ENCODE data around the gene EPS8L2. TPM values are rescaled to one million over a fixed set of nuclear protein-coding genes. Genes with fewer than 3 reads are reported as not detected.
A peak's percentile ranks its signal among the peaks of the same experiment; 100 is the strongest.

The EPS8L2 gene
- total and polyA plus RNA-seq, 4 donors = 24.4 to 138 (median 62.7) TPM

- TF ChIP-seq, protein P1, sequence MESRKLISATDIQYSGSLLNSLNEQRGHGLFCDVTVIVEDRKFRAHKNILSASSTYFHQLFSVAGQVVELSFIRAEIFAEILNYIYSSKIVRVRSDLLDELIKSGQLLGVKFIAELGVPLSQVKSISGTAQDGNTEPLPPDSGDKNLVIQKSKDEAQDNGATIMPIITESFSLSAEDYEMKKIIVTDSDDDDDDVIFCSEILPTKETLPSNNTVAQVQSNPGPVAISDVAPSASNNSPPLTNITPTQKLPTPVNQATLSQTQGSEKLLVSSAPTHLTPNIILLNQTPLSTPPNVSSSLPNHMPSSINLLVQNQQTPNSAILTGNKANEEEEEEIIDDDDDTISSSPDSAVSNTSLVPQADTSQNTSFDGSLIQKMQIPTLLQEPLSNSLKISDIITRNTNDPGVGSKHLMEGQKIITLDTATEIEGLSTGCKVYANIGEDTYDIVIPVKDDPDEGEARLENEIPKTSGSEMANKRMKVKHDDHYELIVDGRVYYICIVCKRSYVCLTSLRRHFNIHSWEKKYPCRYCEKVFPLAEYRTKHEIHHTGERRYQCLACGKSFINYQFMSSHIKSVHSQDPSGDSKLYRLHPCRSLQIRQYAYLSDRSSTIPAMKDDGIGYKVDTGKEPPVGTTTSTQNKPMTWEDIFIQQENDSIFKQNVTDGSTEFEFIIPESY (IDR thresholded peaks at IDR 0.05) = no peak
- TF ChIP-seq YY1 (IDR thresholded peaks at IDR 0.05) = no peak
- no peak for TF ChIP-seq ATF3 (IDR thresholded peaks at IDR 0.05)
- no peak for TF ChIP-seq HNF4A (conservative IDR thresholded peaks at IDR 0.05)
- no peak for TF ChIP-seq REST (IDR thresholded peaks at IDR 0.05)
- no peak for TF ChIP-seq GABPA (IDR thresholded peaks at IDR 0.05 in 1 of 2, conservative IDR thresholded peaks at IDR 0.05 in 1 of 2)
- H3K36me3 ChIP-seq (ENCODE audit: control insufficient read depth in 4 of 4, insufficient read depth in 3 of 4, low read depth in 1 of 4, low read length in 3 of 4) = peaks cover 0 to 12% (median 3%) of the 10 kb centered on the region in 4 donors
Observed at GRCh38 chr11:660681-661444, 45.2 kb upstream of the EPS8L2 start.

DNA sequence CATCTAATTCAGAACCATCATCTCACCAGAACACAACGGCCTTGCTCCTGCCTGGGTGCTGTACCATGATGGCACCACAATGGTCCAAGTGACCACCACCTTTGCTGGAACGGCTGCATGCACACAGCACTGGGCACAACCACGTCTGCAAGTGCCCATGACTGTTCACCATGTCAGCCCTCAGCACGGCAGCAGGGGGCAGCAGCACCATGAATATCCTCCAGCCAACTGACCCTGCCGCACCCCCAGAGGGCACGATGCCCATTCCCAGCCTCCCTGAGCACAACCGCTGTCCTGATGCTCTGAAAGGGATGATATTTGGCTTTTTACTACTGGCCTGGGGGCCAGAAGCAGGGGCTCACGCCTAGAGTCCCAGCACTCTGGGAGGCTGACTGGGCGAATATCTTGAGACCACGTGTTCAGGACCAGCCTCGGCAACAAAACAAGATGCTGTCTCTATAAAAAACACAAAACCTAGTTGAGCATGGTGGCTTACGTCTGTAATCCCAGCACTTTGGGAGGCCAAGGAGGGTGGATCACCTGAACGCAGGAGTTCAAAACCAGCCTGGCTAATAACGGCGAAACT is 43.2 kb upstream of the EPS8L2 start:
- H3K27ac ChIP-seq (ENCODE audit: low read depth in 1 of 2, low read length in 2 of 2) = no peak overlapping the region
- peaks cover 3 to 27% (median 20%) of the 10 kb centered on the region in 4 donors for H3K4me1 ChIP-seq (ENCODE audit: control insufficient read depth in 4 of 4, insufficient read depth in 4 of 4, low read length in 3 of 4)
- H3K9ac ChIP-seq (ENCODE audit: low read depth in 1 of 2, low read length in 2 of 2) = no peak overlapping the region
- H3K9me3 ChIP-seq (ENCODE audit: control insufficient read depth in 4 of 4, low read length in 3 of 4) = no peaks in the 10 kb centered on the region
- WGBS = 54% methylated on average over 15 of the region's 15 CpGs
- peaks cover 0 to 18% (median 3%) of the 10 kb centered on the region in 4 donors for H3K36me3 ChIP-seq (ENCODE audit: control insufficient read depth in 4 of 4, insufficient read depth in 3 of 4, low read depth in 1 of 4, low read length in 3 of 4)
- DNase-seq (ENCODE audit: low spot score) = peak; percentile 74
- TF ChIP-seq HNF4G (IDR thresholded peaks at IDR 0.05) (no peak), CTCF (IDR thresholded peaks at IDR 0.05; ENCODE audit: low read depth, low read length, missing input control) (peak; percentile 82), HNF4A (conservative IDR thresholded peaks at IDR 0.05) (peak; percentile 27 to 42), NR2F2 (IDR thresholded peaks at IDR 0.05) (peak; percentile 75), RXRA (IDR thresholded peaks at IDR 0.05) (peak; percentile 26 to 68), RAD21 (IDR thresholded peaks at IDR 0.05) (peak; percentile 89 to 95)
- H3K27me3 ChIP-seq (ENCODE audit: control insufficient read depth in 4 of 4, insufficient read depth in 4 of 4, low read length in 3 of 4) = no peaks in the 10 kb centered on the region
- no peak overlapping the region for H3K4me3 ChIP-seq (ENCODE audit: low read depth in 1 of 3, low read length in 3 of 3)

More at GRCh38 chr11:660681-661444, 45.2 kb upstream of the EPS8L2 start:
- no peaks in the 10 kb centered on the region for H3K9me3 ChIP-seq (ENCODE audit: control insufficient read depth in 4 of 4, low read length in 3 of 4)
- DNase-seq (ENCODE audit: low spot score) = no peak
- peaks cover 9 to 46% (median 39%) of the 10 kb centered on the region in 4 donors for H3K4me1 ChIP-seq (ENCODE audit: control insufficient read depth in 4 of 4, insufficient read depth in 4 of 4, low read length in 3 of 4)
- no peak overlapping the region for H3K9ac ChIP-seq (ENCODE audit: low read depth in 1 of 2, low read length in 2 of 2)
- WGBS = 92% methylated on average over 19 of the region's 19 CpGs
- no peak overlapping the region for H3K27ac ChIP-seq (ENCODE audit: low read depth in 1 of 2, low read length in 2 of 2)
- H3K27me3 ChIP-seq (ENCODE audit: control insufficient read depth in 4 of 4, insufficient read depth in 4 of 4, low read length in 3 of 4) = no peaks in the 10 kb centered on the region
- H3K4me3 ChIP-seq (ENCODE audit: low read depth in 1 of 3, low read length in 3 of 3) = no peak overlapping the region
